NCI-H69 (cell line): ENCODE data around the gene PAN3.
"Not testable (repeated sequence)": the region's sequence is repeated elsewhere in the genome, so short reads cannot be mapped to it uniquely, and the experiment has no call there.

Experiments
- DNase-seq: peaks from one replicate; lab custom pipeline; 2025; lab: John Stamatoyannopoulos, UW

Gene PAN3, protein sequence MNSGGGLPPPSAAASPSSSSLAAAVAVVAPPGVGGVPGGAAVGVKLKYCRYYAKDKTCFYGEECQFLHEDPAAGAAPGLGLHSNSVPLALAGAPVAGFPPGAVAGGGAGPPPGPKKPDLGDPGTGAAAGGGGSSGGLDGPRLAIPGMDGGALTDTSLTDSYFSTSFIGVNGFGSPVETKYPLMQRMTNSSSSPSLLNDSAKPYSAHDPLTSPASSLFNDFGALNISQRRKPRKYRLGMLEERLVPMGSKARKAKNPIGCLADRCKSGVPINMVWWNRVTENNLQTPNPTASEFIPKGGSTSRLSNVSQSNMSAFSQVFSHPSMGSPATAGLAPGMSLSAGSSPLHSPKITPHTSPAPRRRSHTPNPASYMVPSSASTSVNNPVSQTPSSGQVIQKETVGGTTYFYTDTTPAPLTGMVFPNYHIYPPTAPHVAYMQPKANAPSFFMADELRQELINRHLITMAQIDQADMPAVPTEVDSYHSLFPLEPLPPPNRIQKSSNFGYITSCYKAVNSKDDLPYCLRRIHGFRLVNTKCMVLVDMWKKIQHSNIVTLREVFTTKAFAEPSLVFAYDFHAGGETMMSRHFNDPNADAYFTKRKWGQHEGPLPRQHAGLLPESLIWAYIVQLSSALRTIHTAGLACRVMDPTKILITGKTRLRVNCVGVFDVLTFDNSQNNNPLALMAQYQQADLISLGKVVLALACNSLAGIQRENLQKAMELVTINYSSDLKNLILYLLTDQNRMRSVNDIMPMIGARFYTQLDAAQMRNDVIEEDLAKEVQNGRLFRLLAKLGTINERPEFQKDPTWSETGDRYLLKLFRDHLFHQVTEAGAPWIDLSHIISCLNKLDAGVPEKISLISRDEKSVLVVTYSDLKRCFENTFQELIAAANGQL

DNA sequence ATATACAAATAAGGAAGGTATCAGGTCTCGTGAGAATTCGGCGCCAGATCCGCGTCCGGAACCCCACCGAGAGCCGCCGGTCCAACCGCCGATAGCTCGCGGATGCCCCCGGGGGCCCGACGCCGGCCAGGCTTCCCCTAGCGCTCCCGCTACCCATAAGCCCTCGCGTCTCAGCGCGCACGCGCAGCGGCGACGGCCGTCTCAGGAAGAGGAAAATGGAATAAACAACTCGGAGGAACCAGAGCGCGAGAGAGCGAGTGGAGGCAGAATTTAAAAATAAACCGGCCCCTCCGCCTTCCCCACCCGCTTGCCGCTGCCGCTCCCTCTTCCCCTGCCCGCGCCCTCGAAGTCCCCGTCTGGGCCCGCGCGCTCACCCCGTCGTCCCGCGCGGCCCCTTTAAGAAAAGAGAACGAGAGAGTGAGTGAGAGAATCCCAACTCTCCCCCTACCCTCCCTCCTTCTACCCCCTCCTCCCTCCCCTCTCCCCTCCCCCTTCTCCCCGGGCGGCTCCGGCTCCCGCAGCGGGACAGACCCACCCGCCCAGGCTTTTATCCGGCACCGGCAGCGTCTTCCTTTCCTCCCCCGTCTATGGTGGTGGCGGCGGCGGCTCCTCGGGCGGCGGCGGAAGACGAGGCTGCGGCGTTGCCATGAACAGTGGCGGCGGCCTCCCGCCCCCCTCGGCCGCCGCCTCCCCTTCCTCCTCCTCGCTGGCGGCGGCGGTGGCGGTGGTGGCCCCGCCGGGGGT is at the start of gene PAN3:
PAN3 (plus strand) TSS at position 534 of the 744 bp plus-strand sequence; CDS start at position 647, 113 bp downstream.
- peak; percentile 91 for DNase-seq

DNA sequence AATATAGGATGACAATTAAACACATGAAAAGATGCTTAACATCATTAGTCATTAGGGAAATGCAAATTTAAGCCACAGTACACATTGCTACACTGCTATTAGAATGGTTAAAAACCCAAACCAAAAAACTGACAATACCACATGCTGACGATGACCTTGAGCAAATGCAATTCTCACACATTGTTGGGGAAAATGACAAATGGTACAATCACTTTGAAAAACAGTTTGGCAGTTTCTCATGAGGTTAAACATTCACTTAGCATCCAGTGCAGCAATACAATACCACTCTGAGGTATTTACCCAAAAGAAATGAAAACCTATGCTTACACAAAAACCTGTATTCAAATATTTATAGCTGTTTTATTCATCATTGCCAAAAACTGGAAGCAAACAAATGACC is 49.3 kb upstream of the PAN3 start:
- DNase-seq = no peak

DNA sequence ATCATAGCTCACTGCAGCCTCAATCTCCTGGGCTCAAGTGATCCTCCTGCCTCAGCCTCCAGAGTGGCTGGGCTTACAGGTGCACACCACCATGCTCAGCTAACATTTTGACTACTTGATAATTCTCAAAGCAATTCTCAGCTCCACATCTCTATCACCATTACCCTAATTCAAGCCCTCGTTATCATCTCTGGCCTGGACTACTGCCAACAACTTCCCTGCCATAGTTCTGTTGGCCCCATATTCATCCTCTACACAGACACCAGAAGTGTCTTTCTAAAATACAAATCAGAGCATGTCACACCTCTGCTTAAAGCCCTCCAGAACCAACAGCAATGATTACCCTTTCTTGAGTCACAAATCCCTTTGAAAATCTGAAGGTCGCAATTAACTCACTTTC is 45.9 kb upstream of the PAN3 start:
- DNase-seq = no peak

DNA sequence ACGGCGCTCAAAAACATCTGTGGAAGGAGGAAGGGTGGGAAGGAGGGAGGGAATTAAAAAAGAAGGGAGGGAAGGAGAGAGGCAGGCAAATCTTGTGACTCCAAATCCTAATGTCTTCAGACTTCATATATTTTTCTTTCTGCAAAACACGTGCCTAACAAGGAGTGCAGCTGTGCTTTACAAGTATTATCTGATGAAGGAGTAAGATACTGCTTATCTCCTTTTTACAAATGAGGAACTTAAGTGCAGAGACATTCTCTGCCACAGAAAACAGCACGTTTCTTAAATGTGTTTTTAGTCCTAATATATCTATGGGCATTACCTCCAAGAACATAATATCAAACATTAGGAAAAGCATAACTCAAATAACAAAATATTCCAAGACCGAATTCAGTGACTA is 44.5 kb upstream of the PAN3 start:
- no peak for DNase-seq

DNA sequence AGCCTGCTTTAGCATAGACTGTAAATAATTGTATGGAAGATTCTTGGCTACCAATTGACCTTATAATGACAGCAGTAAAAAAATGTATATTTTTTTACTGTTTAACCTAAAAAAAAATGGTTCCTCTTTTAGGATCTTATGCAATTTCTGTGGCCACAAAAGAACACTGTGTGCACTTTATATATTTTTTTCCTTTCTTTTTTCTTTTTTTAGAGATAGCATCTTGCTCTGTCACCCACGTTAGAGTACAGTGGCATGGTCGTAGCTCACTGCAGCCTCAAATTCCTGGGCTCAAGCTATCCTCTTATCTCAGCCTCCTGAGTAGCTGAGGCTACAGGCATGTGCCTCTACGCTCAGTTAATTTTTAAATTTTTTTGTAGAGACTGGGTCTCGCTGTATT is 44.0 kb upstream of the PAN3 start:
- DNase-seq = no peak

DNA sequence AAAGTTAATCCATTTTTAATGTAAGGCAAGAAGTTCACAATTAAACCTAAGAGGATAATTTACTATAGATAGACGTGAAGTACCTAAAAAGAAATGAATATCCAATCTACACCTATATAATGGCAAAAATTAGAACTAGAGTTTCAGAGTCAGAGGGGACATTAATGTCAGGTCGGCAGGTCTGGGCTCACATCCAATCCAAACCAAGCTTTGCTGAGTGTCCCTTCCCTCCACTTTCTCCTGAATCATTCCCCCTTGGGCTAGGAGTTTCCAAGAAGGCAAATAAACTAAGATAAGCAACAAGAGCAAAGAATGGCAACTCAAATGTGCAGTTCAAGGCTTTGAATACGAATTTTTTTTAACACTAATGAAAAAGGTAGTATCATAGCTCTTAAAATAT is 40.8 kb upstream of the PAN3 start:
- DNase-seq = no peak

DNA sequence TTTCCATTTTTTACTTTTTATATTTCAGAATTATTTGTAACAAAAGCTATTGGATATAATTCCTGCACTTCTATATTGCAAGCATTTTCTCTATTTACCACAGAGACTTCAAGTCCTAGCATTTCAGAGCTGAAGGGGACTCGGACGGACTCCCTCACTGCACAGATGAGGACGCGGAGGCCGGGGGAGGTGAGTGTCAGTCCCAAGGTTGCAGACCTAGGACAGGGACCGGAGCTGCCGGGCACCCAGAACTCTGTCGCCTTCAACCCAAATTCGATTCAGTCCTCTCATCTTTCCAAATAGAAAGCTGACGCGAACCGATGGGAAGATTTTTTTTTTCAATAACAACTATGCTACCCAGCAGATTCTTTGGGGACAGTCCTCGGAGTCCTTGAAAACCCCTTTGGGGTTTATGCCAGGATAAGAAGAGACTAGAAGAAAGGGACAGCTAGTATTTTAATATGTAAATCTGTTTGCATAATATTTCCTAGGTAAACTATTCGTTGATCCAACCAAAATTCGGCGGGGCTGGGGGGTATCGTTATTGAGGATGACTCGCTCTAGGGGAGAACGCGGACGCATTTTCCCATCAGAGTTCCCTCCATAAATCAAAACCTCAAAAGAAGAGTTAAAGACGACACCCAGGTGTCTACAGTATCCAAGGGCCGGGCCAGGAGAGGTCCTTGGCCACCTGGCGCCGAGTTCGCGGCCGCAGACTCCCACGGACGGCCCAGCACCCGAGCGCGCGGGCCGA is 38.8 kb upstream of the PAN3 start:
- no peak for DNase-seq

DNA sequence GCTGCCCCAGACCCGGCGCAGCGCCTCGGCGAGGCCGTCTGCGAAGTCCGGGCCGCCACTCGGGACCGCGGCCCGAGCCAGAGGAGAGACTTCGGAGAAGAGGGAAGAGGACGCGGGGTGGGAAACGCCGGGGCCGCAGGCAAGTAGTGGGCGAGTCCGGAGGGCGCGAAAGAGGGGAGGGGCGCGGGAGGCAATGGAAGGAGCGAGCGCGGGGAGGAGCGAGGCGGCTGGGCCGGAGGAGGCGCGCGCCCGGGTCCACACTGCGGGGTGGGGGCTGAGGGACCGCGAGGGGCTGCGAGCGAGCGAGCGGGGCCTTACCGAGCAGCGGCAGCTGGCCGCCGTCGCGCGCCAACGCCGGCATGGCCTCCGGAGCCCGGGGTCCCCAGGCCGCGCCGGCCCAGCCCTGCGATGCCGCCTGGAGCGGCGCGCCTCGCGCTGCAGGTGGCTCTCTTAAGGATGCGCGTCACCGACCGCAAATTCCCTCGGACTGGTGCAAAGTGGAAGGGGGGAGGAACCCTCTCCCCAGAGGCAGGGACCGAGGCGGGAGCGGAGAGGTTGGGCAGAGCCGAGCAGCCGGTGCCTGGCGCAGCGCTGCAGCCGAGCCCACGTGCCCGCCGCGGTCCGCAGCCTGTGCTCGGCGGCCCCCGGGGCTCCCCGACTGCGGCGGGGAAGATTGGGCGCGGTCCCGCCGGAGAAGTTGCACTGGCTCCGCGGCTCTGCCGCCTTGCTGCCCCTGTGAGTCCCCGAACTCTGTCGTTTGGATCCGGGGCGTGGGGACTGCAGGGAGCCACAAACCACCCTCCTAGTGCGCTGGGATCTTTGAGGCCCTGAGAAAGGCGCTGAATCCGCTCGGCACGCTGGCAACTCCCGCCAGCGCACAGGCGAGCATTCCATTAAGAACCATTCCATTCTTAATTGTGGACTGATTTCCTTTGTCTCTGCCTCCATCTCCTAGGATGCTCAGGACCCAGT is 37.9 kb upstream of the PAN3 start, which contains the start of gene FLT3:
FLT3 (minus strand) TSS at position 427 of the 972 bp plus-strand sequence; CDS start at position 361, 66 bp downstream.
- peak; percentile 62 for DNase-seq

DNA sequence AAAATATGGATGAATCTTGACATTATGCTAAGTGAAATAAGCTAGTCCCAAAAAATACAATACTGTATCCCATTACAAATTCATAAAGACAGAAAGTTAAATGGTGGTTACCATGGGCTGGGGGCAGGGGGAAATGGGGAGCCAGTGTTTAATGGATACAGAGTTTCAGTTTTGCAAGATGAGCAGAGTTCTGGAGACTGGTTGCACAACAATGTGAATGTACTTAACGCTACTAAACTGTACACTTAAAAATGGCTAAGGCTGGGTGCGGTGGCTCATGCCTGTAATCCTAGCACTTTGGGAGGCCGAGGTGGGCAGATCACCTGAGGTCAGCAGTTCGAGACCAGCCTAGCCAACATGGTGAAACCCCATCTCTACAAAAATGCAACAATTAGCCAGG is 36.5 kb upstream of the PAN3 start:
- DNase-seq = not testable (repeated sequence)

DNA sequence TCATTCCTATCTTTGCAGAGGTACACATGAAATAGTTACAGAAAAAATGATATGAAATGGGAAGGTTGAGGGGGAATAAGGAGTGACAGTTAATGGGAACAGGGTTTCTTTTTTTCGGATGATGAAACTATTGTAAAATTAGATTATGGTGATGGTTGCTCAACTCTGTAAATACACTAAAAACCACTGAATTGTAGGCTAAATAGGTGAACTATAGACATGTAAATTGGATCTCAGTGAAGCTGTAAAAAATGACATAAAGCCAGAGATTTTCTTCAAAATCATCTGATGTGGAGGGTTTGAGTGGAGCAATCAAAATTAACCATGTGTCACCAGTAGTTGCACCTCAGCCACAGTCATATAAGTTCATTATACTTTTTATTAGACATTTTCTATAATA is 31.4 kb upstream of the PAN3 start:
- DNase-seq = no peak

DNA sequence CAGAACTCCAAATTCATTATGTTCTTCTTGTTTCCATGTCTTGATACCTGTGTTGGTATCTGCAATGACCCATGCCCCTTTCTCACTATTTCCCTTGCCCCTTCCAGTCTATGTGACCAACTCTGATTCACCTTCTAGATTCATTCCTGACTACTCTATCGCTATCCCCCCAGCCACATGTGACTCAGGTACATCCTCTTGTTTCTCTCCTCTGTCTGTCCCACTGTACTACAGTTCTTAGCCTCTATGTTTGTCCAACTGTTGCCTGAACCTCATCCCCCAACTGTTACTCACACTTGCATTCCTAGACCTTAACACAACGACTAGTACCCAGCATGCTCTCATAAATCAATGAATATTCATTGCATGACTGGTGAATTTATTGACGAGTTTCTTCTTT is 27.9 kb upstream of the PAN3 start:
- DNase-seq = no peak

DNA sequence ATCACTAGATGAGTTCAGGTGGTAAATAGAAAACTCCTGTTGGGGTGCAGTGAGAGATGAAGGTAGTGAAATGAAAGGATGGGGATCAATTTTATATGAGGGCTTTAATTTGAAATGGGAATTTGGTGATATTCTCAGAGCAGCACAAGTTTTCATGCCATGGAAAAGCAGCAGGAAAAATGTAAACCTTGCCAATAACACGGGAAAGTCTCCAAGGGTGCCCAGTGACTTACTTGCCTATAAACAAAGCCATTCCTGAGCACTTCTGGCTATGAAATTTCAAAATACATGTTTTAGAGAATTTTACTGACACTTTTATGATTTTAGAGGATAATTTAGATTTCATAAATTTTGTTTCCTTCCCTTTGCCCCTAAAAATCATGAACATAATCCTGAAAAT is 21.6 kb upstream of the PAN3 start:
- no peak for DNase-seq

DNA sequence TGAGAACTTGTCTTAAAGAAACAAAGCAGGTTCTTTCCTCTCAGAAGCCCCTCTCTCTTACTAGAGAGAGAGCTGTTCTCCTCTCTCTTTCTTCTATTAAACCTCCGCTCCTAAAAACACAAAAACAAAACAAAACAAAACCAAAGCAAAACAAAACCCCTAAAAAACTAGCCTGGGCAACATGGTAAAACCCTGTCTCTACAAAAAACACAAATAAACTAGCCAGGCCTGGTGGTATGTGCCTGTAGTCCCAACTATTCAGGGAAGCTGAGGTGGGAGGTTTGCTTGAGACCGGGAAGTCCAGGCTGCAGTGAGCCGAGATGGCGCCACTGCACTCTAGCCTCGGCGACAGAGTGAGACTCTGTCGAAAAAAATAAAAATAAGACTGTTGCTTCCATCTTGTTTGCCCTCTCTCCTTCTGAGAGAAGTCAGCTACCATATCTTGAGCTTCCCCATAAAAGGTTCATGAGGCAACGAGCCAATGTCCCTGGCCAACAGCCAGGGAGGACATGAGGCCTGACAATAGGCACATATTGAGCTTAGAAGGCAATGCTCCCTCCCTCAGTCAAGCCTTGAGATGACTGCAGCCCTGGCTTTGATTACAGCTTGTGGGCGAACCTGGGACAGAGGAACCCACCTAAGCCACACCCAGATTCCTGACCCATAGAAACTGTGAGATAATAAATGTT is 20.5 kb upstream of the PAN3 start:
- peak; percentile 42 for DNase-seq

DNA sequence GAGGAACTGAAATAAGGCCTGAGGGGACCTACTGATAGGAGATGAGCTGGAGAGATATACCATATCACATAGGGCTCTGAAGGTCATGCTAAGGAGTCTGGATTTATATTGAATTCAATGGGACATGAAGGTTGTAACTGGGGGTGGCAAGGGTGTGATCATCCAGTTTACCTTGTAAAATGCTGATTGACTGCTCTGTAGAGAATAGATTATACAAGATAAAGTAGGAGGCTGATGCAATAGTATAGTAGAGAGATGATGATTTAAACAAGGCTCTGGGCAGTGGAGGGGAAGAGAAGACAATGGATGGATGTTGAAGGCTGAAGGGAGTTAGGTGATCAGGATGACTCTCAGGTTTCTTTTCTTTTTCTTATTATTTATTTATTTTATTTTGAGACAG is 18.0 kb upstream of the PAN3 start:
- no peak for DNase-seq

DNA sequence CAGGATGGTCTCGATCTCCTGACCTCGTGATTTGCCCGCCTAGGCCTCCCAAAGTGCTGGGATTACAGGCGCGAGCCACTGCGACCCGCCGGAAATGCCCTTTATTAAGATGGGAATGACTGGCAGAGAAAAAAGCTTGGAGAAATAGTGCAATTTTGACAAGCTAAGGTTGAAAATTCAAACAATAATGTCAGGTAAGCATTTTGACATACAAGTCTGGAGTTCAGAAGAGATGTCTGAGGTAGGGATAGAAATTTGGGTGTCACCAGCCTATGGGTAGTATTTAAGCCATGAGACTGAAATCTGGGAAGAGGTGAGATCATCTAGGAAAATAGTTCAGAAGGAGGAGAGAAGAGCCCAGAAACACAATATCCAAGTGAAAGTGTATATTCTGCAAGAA is 17.1 kb upstream of the PAN3 start:
- DNase-seq = no peak

DNA sequence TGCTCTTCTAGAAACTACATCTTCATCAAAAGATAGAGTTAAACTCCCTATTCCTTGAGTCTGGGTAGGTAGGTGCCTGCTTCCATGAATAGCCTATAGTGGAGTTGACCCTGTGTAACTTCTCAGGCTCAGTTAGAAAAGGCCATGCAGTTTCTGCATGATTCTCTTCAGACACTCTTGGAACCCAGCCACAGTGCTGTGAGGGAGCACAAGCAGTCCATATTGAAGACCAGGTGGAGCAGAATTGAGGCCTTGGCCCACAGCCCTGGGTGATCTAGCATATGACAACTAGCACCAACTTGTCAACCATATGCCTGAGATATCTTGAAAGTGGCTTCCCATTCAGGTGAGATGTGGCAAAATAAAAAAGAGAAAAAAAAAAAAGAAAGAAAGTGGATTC is 10.3 kb upstream of the PAN3 start:
- DNase-seq = no peak

DNA sequence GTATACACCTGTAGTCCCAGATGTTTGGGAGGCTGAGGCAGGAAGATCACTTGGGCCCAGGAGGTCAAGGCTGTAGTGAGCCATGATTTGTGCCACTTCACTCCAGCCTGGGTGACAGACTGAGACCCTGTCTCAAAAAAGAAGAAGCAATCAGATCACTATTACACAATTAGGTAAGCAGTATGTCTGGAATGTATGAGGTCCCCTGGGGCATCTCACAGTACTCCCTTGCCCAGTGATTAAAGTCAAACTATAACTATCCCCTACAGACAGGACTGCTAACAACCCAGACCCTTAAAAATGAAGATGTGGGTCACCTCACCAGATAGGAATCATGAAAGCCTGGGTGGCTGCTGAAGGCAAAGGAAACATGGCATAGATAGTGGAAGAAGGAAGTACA is 9.4 kb upstream of the PAN3 start:
- DNase-seq = no peak

DNA sequence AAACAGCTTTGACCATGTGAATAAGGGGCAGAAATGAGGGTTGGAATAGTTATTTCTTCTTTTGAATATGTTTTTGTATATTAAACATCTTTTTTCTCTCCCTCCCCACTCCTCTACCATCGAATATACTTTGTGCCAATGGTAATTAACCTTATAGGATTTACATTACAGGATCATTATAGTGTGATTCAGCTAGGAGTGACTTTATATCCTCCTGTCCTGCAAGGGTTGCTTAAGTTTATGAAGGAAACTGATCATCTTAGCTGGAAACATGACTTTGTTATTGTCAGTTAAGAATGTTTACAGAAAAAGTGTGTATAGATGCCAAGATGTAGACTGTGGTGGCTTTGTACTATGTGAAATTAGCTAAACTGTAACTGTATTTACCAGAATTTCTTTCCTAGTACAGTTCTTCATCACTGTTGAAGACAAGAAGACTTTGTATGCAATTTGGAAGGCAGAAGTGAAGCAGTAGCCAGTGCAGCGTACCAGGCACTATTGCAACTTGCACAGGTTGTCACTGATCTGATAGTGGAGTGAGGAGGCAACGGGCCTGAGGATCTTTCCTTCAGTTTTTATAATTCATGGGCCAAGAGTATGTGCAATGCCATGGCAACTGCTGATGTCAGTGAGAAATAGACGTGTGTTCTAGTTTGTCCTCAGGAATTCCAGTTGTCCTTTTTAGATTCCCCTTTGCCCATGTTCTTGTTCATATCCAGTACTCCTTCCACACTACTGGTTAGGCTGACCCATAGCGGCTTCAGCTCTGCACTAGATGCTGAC is 8.2 kb upstream of the PAN3 start:
- no peak for DNase-seq

DNA sequence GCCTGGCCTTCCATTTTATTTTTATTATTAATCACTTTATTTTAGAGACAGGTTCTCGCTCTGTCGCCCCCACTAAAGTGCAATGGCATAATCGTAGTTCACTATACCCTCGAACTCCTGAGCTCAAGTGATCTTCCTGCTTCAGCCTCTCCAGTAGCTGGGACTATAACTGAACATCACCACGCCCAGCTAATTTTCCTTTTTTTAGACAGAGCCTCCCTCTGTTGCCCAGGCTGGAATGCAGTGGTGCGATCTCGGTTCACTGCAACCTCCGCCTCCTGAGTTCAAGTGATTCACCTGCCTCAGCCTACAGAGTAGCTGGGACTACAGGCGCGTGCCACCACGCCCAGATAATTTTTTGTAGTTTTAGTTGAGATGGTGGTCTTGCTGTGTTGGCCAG is 6.7 kb upstream of the PAN3 start:
- no peak for DNase-seq
